HEK293 (cell line): ENCODE measurements around the gene YARS1.

Experiments
- CTCF ChIA-PET: fragments of 350-600 bp; formaldehyde crosslinking; extraction: SDS; loops from one replicate; lab custom pipeline; 2021; ENCODE audit warnings: antibody characterized with exemption; lab: Yijun Ruan, JAX
- POLR2A ChIA-PET: fragments of 300-600 bp; formaldehyde crosslinking; extraction: SDS; loops from one replicate; lab custom pipeline; 2020; ENCODE audit warnings: antibody characterized with exemption, inconsistent platforms; lab: Yijun Ruan, JAX
- H3K27ac ChIP-seq: fragments of 200-500 bp; sonication (Bioruptor generic); 2 replicates; pipeline ENCODE4 v1.5.1; 2014; ENCODE audit warnings: low read depth, low read length, control low read depth, inconsistent platforms; ENCODE audit errors: extremely low read depth
- H3K36me3 ChIP-seq, 2 experiments: fragments of 200-500 bp in 1 of 2; sonication (Bioruptor generic) in 1 of 2; 1 replicate in 1 of 2; 2 replicates in 1 of 2; pipeline ENCODE4 v1.5.1; 2014 to 2017; ENCODE audit warnings: inconsistent platforms in 2 of 2, low read length in 2 of 2; ENCODE audit not compliant: control insufficient read depth in 2 of 2, insufficient read depth in 1 of 2
- H3K4me1 ChIP-seq: fragments of 200-500 bp; sonication (Bioruptor generic); 2 replicates; pipeline ENCODE4 v1.5.1; 2014; ENCODE audit warnings: mild to moderate bottlenecking, low read length, inconsistent platforms; ENCODE audit not compliant: control insufficient read depth, insufficient read depth
- H3K4me3 ChIP-seq: 2 replicates; pipeline ENCODE4 v1.5.1; 2011; ENCODE audit warnings: low read depth, mild to moderate bottlenecking, control low read depth, low read length, moderate library complexity
- H3K9me3 ChIP-seq: fragments of 200-500 bp; sonication (Bioruptor generic); 2 replicates; pipeline ENCODE4 v1.5.1; 2014; ENCODE audit warnings: low read depth, low read length, inconsistent platforms; ENCODE audit not compliant: control insufficient read depth, insufficient read depth
- EGR2 ChIP-seq: fragments of 450-650 bp; formaldehyde crosslinking; IDR thresholded peaks from 2 replicates; pipeline ENCODE4 v1.5.1; 2016; ENCODE audit warnings: low read depth, missing biosample characterization, missing genetic modification characterization
- GLIS1 ChIP-seq: fragments of 450-650 bp; formaldehyde crosslinking; IDR thresholded peaks from 2 replicates; pipeline ENCODE4 v1.5.1; 2016; ENCODE audit warnings: missing biosample characterization, missing genetic modification characterization
- KLF1 ChIP-seq: fragments of 450-650 bp; formaldehyde crosslinking; IDR thresholded peaks from 2 replicates; pipeline ENCODE4 v1.5.1; 2016; ENCODE audit warnings: missing biosample characterization, missing genetic modification characterization
- YY2 ChIP-seq: fragments of 450-650 bp; formaldehyde crosslinking; IDR thresholded peaks from 2 replicates; pipeline ENCODE4 v1.5.1; 2016; ENCODE audit warnings: missing biosample characterization, missing genetic modification characterization
- ZFHX2 ChIP-seq: fragments of 450-650 bp; formaldehyde crosslinking; conservative IDR thresholded peaks from 2 replicates; pipeline ENCODE4 v1.5.1; 2016; ENCODE audit warnings: missing biosample characterization, missing genetic modification characterization
- ZIC2 ChIP-seq: fragments of 450-650 bp; formaldehyde crosslinking; IDR thresholded peaks from 2 replicates; pipeline ENCODE4 v1.5.1; 2016; ENCODE audit warnings: missing biosample characterization, missing genetic modification characterization
- ZNF174 ChIP-seq: fragments of 450-650 bp; formaldehyde crosslinking; IDR thresholded peaks from 2 replicates; pipeline ENCODE4 v1.5.0; 2017; ENCODE audit warnings: missing biosample characterization, mild to moderate bottlenecking, missing genetic modification characterization
- ZNF274 ChIP-seq, 2 experiments: fragments of 200-500 bp in 1 of 2; fragments of 450-650 bp in 1 of 2; sonication (Bioruptor generic) in 1 of 2; formaldehyde crosslinking in 1 of 2; IDR thresholded peaks; 2 replicates each; pipeline versions ENCODE4 v1.5.1 to v1.6.1; 2014 to 2016; ENCODE audit warnings: borderline replicate concordance in 1 of 2, inconsistent platforms in 1 of 2, low read length in 1 of 2, missing biosample characterization in 1 of 2, missing genetic modification characterization in 1 of 2
- ZNF324 ChIP-seq: fragments of 450-650 bp; formaldehyde crosslinking; IDR thresholded peaks from 2 replicates; pipeline ENCODE4 v1.5.1; 2016; ENCODE audit warnings: missing biosample characterization, missing genetic modification characterization
- ZNF341 ChIP-seq: fragments of 450-650 bp; formaldehyde crosslinking; IDR thresholded peaks from 2 replicates; pipeline ENCODE4; 2016; ENCODE audit warnings: low read depth, missing biosample characterization, missing genetic modification characterization
- ZNF544 ChIP-seq: fragments of 450-650 bp; formaldehyde crosslinking; IDR thresholded peaks from 2 replicates; pipeline ENCODE4 v1.5.0; 2017; ENCODE audit warnings: missing biosample characterization, missing genetic modification characterization
- ZNF560 ChIP-seq: fragments of 450-650 bp; formaldehyde crosslinking; IDR thresholded peaks from 2 replicates; pipeline ENCODE4 v1.5.1; 2017; ENCODE audit warnings: missing biosample characterization, missing genetic modification characterization, borderline replicate concordance
- ZNF596 ChIP-seq: fragments of 450-650 bp; IDR thresholded peaks from 2 replicates; pipeline ENCODE4 v1.5.0; 2018; ENCODE audit warnings: missing biosample characterization, mild to moderate bottlenecking, missing genetic modification characterization, moderate library complexity
- ZNF677 ChIP-seq: fragments of 450-650 bp; IDR thresholded peaks from 2 replicates; pipeline ENCODE4 v1.5.0; 2018; ENCODE audit warnings: missing biosample characterization, mild to moderate bottlenecking, missing genetic modification characterization, moderate library complexity
- ZNF768 ChIP-seq: fragments of 450-650 bp; formaldehyde crosslinking; IDR thresholded peaks from 2 replicates; pipeline ENCODE4 v1.5.1; 2018; ENCODE audit warnings: missing biosample characterization, mild to moderate bottlenecking, missing genetic modification characterization
- ZSCAN30 ChIP-seq: fragments of 450-650 bp; IDR thresholded peaks from 2 replicates; pipeline ENCODE4 v1.5.1; 2018; ENCODE audit warnings: missing biosample characterization, mild to moderate bottlenecking, missing genetic modification characterization, moderate library complexity
- ZXDB ChIP-seq: fragments of 450-650 bp; formaldehyde crosslinking; IDR thresholded peaks from 2 replicates; pipeline ENCODE4 v1.5.1; 2016; ENCODE audit warnings: missing biosample characterization, missing genetic modification characterization
- TF ChIP-seq, protein P1 (sequence below): fragments of 450-650 bp; formaldehyde crosslinking; IDR thresholded peaks from 2 replicates; pipeline ENCODE4 v1.5.1; 2017; ENCODE audit warnings: missing biosample characterization, missing genetic modification characterization
- TF ChIP-seq, protein P2 (sequence below): fragments of 450-650 bp; formaldehyde crosslinking; IDR thresholded peaks from 2 replicates; pipeline ENCODE4 v1.5.1; 2016; ENCODE audit warnings: missing biosample characterization, missing genetic modification characterization
- TF ChIP-seq, protein P3 (sequence below): fragments of 450-650 bp; formaldehyde crosslinking; IDR thresholded peaks from 2 replicates; pipeline ENCODE4 v1.5.1; 2017; ENCODE audit warnings: missing biosample characterization, missing genetic modification characterization
- TF ChIP-seq, protein P4 (sequence below): fragments of 450-650 bp; formaldehyde crosslinking; IDR thresholded peaks from 2 replicates; pipeline ENCODE4 v1.5.1; 2016; ENCODE audit warnings: missing biosample characterization, missing genetic modification characterization

Gene YARS1

DNA sequence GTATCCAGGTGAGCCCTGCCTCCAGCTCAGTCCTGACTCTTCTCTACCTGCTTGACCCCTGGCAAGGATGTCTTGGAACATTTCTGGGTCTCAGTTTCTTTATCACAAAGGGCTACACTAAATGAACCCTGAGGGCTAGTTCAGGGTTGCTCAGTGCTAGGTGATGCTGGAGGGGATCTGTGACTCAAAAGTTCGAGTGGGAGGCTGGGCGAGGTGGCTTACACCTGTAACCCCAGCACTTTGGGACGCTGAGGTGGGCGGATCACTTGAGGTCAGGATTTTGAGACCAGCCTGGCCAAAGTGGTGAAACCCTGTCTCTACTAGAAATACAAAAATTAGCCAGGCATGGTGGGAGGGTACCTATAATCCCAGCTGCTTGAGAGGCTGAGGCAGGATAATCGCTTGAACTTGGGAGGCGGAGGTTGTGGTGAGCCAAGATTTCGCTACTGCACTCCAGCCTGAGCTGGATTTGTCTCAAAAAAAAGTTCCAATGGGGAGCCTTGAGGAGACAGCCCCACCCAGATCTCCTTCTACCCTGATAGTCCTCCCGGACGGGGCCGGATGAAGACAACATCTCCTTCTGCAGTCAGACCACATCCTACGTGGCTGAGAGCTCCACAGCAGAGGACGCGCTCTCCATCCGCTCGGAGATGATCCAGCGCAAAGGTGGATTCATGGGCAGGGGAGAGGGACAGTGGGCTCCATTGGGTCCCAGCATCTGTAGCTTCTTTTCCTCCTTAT lies 48.9 kb downstream of the YARS1 start:
- H3K4me1 ChIP-seq = peaks cover 8% of the 10 kb centered on the region; the same call in 1 of the 2 replicates
- no peak overlapping the region for H3K27ac ChIP-seq
- POLR2A ChIA-PET = interaction anchor here (1.0 to 1.2 kb wide), 2 partner anchors 9 to 56 kb away, joined by 3 to 5 read pairs; no protein-coding TSS in a partner anchor
- CTCF ChIA-PET = interaction anchor here (0.9 to 10.8 kb wide), 4 partner anchors 10 to 248 kb away, joined by 3 to 253 read pairs (median 3); no protein-coding TSS in a partner anchor
- peaks cover 0 to 45% of the 10 kb centered on the region in 2 experiments; a peak in 2 of 3 replicates for H3K36me3 ChIP-seq
- no peaks in the 10 kb centered on the region for H3K9me3 ChIP-seq
- TF ChIP-seq ZFHX2 (tag by site-specific recombination) (peak; percentile 55; the same call in 1 of the 2 replicates), ZNF677 (tag by site-specific recombination) (no peak), EGR2 (tag by site-specific recombination) (0 out of 2 replicates have a peak, but pooled peaks have one; percentile 10), ZNF560 (tag by site-specific recombination) (no peak), ZNF768 (tag by site-specific recombination) (no peak)
- H3K4me3 ChIP-seq = no peak overlapping the region

DNA sequence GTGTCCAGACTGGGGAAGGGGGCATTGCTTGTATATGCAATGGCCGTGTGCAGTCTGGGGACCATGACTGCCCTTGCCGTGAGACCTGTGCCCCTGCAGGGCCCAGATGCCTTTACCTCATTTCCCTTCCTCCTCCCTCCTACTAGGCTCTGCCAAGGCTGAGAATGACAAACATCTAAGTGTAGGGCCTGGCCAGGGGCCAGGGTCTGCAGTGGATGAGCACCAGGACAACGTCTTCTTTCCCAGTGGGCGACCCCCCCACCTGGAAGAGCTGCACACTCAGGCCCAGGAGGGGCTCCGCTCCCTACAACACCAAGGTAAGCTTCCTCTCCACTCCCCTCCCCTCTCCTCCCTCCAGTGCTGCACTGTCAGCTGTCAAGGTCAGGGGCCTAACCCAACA lies 49.5 kb downstream of the YARS1 start:
- ChIA-PET POLR2A (no interaction called here), CTCF (interaction anchor here (0.9 to 10.8 kb wide), 2 partner anchors 54 to 247 kb away, joined by 3 to 253 read pairs; no protein-coding TSS in a partner anchor)
- H3K4me1 ChIP-seq = peaks cover 8% of the 10 kb centered on the region; the same call in 1 of the 2 replicates
- no peak overlapping the region for H3K4me3 ChIP-seq
- no peaks in the 10 kb centered on the region for H3K9me3 ChIP-seq
- H3K36me3 ChIP-seq = peaks cover 0 to 39% of the 10 kb centered on the region in 2 experiments; a peak in 2 of 3 replicates
- no peak overlapping the region for H3K27ac ChIP-seq
- TF ChIP-seq ZIC2 (tag by site-specific recombination) (0 out of 2 replicates have a peak, but pooled peaks have one; percentile 31), ZNF341 (tag by site-specific recombination) (0 out of 2 replicates have a peak, but pooled peaks have one; percentile 14)
- TF ChIP-seq, protein P1, sequence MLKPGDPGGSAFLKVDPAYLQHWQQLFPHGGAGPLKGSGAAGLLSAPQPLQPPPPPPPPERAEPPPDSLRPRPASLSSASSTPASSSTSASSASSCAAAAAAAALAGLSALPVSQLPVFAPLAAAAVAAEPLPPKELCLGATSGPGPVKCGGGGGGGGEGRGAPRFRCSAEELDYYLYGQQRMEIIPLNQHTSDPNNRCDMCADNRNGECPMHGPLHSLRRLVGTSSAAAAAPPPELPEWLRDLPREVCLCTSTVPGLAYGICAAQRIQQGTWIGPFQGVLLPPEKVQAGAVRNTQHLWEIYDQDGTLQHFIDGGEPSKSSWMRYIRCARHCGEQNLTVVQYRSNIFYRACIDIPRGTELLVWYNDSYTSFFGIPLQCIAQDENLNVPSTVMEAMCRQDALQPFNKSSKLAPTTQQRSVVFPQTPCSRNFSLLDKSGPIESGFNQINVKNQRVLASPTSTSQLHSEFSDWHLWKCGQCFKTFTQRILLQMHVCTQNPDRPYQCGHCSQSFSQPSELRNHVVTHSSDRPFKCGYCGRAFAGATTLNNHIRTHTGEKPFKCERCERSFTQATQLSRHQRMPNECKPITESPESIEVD (tag by site-specific recombination) = no peak

DNA sequence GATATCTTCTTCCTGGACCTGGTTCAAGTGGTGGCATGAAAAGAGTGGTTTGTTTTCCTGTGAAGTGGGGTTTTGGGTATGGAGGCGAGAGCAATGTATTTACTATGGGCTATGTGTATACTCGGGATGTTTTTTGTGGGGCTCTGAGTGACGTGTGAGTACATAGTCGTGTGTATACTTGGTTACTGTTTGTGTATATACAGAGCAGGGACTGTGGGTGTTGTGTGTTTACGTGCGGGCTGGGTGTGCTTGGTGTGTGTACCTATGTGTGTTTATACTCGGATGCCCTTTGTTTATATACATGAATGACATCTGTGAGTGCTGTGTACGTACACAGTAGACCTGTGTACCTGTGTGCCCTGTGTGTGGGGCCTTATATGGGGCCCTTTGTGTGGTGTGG lies 50.0 kb downstream of the YARS1 start:
- Histone ChIP-seq H3K4me1 (peaks cover 8% of the 10 kb centered on the region; the same call in 1 of the 2 replicates), H3K4me3 (no peak overlapping the region), H3K27ac (no peak overlapping the region), H3K9me3 (no peaks in the 10 kb centered on the region), H3K36me3 (peaks cover 0 to 34% of the 10 kb centered on the region in 2 experiments; a peak in 2 of 3 replicates)
- ChIA-PET POLR2A (no interaction called here), CTCF (interaction anchor here (1.2 to 10.8 kb wide), 3 partner anchors 8 to 55 kb away, joined by 3 to 253 read pairs (median 4); no protein-coding TSS in a partner anchor)
- TF ChIP-seq ZSCAN30 (tag by site-specific recombination) (no peak), KLF1 (tag by site-specific recombination) (no peak), ZNF324 (tag by site-specific recombination) (no peak), ZNF174 (tag by site-specific recombination) (no peak), ZNF544 (tag by site-specific recombination) (no peak), ZNF596 (tag by site-specific recombination) (no peak), ZXDB (tag by site-specific recombination) (no peak), YY2 (tag by site-specific recombination) (no peak), GLIS1 (tag by site-specific recombination) (no peak), ZNF274 (IDR thresholded peaks at IDR 0.05; ENCODE audit: low read length) (no peak), ZNF274 (tag by site-specific recombination; IDR thresholded peaks at IDR 0.05; ENCODE audit: borderline replicate concordance) (no peak)
- TF ChIP-seq, protein P2, sequence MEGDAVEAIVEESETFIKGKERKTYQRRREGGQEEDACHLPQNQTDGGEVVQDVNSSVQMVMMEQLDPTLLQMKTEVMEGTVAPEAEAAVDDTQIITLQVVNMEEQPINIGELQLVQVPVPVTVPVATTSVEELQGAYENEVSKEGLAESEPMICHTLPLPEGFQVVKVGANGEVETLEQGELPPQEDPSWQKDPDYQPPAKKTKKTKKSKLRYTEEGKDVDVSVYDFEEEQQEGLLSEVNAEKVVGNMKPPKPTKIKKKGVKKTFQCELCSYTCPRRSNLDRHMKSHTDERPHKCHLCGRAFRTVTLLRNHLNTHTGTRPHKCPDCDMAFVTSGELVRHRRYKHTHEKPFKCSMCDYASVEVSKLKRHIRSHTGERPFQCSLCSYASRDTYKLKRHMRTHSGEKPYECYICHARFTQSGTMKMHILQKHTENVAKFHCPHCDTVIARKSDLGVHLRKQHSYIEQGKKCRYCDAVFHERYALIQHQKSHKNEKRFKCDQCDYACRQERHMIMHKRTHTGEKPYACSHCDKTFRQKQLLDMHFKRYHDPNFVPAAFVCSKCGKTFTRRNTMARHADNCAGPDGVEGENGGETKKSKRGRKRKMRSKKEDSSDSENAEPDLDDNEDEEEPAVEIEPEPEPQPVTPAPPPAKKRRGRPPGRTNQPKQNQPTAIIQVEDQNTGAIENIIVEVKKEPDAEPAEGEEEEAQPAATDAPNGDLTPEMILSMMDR (tag by site-specific recombination) = no peak
- TF ChIP-seq, protein P3, sequence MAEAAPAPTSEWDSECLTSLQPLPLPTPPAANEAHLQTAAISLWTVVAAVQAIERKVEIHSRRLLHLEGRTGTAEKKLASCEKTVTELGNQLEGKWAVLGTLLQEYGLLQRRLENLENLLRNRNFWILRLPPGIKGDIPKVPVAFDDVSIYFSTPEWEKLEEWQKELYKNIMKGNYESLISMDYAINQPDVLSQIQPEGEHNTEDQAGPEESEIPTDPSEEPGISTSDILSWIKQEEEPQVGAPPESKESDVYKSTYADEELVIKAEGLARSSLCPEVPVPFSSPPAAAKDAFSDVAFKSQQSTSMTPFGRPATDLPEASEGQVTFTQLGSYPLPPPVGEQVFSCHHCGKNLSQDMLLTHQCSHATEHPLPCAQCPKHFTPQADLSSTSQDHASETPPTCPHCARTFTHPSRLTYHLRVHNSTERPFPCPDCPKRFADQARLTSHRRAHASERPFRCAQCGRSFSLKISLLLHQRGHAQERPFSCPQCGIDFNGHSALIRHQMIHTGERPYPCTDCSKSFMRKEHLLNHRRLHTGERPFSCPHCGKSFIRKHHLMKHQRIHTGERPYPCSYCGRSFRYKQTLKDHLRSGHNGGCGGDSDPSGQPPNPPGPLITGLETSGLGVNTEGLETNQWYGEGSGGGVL (tag by site-specific recombination) = no peak
- TF ChIP-seq, protein P4, sequence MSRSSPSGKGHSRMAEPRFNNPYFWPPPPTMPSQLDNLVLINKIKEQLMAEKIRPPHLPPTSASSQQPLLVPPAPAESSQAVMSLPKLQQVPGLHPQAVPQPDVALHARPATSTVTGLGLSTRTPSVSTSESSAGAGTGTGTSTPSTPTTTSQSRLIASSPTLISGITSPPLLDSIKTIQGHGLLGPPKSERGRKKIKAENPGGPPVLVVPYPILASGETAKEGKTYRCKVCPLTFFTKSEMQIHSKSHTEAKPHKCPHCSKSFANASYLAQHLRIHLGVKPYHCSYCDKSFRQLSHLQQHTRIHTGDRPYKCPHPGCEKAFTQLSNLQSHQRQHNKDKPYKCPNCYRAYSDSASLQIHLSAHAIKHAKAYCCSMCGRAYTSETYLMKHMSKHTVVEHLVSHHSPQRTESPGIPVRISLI (tag by site-specific recombination) = no peak
